Activated B cell treated with CpG ODN at 0.5 μM for 24 hours (primary cell): ENCODE data around the gene NECTIN3. TPM values are rescaled to one million over a fixed set of nuclear protein-coding genes. Genes with fewer than 3 reads are reported as not detected.

Experiments
- ATAC-seq: fragments of 200-7000 bp; cut with Tn5 transposase; one replicate; pipeline ENCODE4 v1.10.0; 2021; ENCODE audit warnings: low read depth, mild to moderate bottlenecking, moderate library complexity
- CTCF ChIA-PET: fragments of 350-600 bp; sonication (Branson Sonifier 250); formaldehyde crosslinking; loops from one replicate; lab custom pipeline; 2021; ENCODE audit warnings: antibody characterized with exemption; lab: Charles Lee
- POLR2A ChIA-PET: fragments of 350-600 bp; sonication (Branson Sonifier 250); formaldehyde crosslinking; loops from one replicate; lab custom pipeline; 2021; ENCODE audit warnings: antibody characterized with exemption; lab: Charles Lee
- DNase-seq: peaks from one replicate; pipeline ENCODE4 v3.0.0; 2022
- H3K27ac Mint-ChIP-seq: one replicate; pipeline ENCODE4 v1.8.0; 2020; ENCODE audit warnings: mixed read lengths
- H3K27me3 Mint-ChIP-seq: one replicate; pipeline ENCODE4 v1.8.0; 2021; ENCODE audit warnings: mixed read lengths
- H3K36me3 Mint-ChIP-seq: one replicate; pipeline ENCODE4 v1.8.0; 2021; ENCODE audit warnings: low read depth, mixed read lengths
- H3K4me1 Mint-ChIP-seq: one replicate; pipeline ENCODE4 v1.8.0; 2021; ENCODE audit warnings: mixed read lengths
- H3K4me3 Mint-ChIP-seq: one replicate; pipeline ENCODE4 v1.8.0; 2020; ENCODE audit warnings: mild to moderate bottlenecking, mixed read lengths
- H3K9me3 Mint-ChIP-seq: one replicate; pipeline ENCODE4 v1.8.0; 2020; ENCODE audit warnings: mixed read lengths
- intact Hi-C: fragments of 100-400 bp; cut with micrococcal nuclease; formaldehyde crosslinking; loops from one replicate; pipeline ENCODE4 v1.15.1; 2024
- total RNA-seq: library from RNA; stranded (reverse); gene quantifications from 2 replicates; pipeline ENCODE4 v1.2.3, GENCODE V29; 2022
- TF ChIP-seq, protein P1 (sequence below): fragments of 200-600 bp; IDR thresholded peaks from one replicate; pipeline ENCODE4 v1.8.0; 2022; ENCODE audit warnings: antibody characterized with exemption, mild to moderate bottlenecking

NECTIN3 gene
- total RNA-seq, 1 donor from 2014 or later: 0.71 TPM

DNA sequence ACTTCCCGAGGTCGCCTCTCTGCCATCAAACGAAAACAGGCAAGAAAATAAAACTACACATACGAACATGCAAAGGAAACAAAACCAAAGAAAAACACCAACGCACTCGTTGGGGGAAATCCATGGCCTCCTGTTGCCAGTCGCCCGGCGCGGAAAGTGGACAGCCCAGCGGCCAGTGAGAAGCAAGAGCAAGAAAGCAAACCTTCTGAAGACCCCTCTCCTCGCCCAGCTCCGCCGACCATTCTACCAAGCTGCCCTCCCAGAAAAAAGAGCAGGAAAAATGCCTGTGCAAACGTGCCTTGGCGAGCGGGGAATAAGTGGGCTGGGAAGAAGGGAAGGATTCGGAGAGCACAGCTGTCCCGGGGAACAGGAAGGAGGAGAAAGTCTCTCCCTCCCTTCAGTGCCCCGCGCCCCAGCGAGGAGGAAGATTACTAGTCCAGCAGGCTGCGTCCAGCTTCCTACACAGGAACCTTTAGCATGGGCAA, 802 bp upstream of the NECTIN3 start:
- Mint-ChIP-seq H3K4me3 (peak overlapping the region; percentile 90), H3K9me3 (no peaks in the 10 kb centered on the region), H3K4me1 (peaks cover 29% of the 10 kb centered on the region), H3K27me3 (peaks cover 45% of the 10 kb centered on the region), H3K36me3 (peaks cover 3% of the 10 kb centered on the region), H3K27ac (no peak overlapping the region)
- TF ChIP-seq, protein P1, sequence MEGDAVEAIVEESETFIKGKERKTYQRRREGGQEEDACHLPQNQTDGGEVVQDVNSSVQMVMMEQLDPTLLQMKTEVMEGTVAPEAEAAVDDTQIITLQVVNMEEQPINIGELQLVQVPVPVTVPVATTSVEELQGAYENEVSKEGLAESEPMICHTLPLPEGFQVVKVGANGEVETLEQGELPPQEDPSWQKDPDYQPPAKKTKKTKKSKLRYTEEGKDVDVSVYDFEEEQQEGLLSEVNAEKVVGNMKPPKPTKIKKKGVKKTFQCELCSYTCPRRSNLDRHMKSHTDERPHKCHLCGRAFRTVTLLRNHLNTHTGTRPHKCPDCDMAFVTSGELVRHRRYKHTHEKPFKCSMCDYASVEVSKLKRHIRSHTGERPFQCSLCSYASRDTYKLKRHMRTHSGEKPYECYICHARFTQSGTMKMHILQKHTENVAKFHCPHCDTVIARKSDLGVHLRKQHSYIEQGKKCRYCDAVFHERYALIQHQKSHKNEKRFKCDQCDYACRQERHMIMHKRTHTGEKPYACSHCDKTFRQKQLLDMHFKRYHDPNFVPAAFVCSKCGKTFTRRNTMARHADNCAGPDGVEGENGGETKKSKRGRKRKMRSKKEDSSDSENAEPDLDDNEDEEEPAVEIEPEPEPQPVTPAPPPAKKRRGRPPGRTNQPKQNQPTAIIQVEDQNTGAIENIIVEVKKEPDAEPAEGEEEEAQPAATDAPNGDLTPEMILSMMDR: no peak
- POLR2A ChIA-PET: no interaction called here
- DNase-seq (no peak), ATAC-seq (no peak)
- intact Hi-C loops: loop anchor here (2.0 to 10.0 kb wide), 4 partner anchors 468 to 906 kb away; partner anchors contain the start of gene ABHD10
- CTCF ChIA-PET: no interaction called here

DNA sequence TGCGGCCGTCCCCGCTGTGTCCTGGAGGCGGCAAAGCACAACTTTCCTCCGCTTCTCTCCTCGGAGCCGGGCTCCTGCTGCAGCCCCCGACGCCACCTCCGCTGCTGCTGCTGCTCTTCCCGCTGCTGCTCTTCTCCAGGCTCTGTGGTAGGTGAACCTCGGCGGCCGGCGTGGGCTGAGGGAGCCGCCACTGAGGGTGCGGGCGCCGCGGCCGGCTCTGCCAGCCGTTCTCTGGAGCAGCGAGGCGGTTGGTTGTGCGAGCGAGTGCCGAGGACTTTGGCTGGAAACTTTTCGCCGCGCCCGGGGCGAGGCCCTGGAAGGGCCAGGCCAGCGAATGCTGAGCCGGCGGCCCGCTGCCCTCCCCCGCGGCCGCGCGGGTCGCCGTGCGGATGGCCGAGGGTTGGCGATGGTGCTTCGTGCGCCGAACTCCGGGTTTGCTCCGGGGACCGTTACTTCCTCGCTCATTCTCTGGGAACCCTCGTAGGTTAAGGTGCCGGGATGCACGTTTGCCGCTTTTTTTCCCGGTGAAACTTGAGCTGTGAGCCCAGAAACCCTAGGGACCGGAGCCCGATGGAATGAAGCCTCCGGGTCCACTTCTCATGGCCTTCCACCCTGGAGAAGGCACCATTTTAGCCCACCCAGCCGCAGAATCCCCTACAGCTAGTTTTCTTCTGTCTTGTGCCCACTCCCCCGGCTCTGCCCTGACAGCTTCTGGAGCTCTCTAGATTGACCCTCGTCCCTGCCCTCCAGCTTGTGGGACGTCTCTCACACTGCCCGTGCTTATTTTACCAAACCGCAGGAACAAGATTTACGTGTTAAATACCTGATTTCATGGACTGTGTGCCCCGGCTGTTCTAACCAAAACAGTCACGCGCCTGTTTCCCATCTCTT, 660 bp downstream of the NECTIN3 start:
- Mint-ChIP-seq H3K9me3 (no peaks in the 10 kb centered on the region), H3K4me1 (peaks cover 29% of the 10 kb centered on the region), H3K27ac (no peak overlapping the region), H3K4me3 (peak overlapping the region; percentile 90), H3K36me3 (peaks cover 3% of the 10 kb centered on the region), H3K27me3 (peaks cover 47% of the 10 kb centered on the region)
- ChIA-PET CTCF (interaction anchor here (1.3 kb wide), 1 partner anchor 467 kb away, joined by 4 read pairs; no protein-coding TSS in a partner anchor), POLR2A (no interaction called here)
- TF ChIP-seq, protein P1: no peak
- intact Hi-C loops: loop anchor here (5.0 to 10.0 kb wide), 3 partner anchors 543 to 905 kb away; partner anchors contain the start of gene ABHD10
- DNase-seq: peak; percentile 23
- peak; percentile 12 for ATAC-seq

DNA sequence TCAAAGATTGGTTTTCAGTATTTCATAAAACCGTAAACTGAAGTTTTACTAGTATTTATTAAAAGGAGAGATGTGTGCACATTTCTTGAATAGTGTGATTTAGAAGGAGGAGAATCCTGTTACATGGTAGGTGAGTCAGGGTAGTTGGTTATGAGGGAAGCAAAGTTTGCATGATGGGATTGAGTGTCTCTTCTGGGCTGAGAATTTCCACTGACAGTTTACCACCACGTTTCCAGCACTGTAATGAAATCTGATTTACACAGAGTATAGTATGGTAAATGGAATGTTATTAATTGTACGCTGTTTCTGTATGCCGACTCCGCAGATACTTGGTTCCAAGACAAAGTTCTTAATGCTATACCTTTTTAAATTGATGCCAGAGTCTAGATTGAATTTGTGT, 1.6 kb downstream of the NECTIN3 start:
- Mint-ChIP-seq H3K4me1 (peaks cover 29% of the 10 kb centered on the region), H3K36me3 (peaks cover 3% of the 10 kb centered on the region), H3K9me3 (no peaks in the 10 kb centered on the region), H3K27me3 (peaks cover 51% of the 10 kb centered on the region), H3K27ac (no peak overlapping the region), H3K4me3 (peak overlapping the region; percentile 90)
- ChIA-PET POLR2A (no interaction called here), CTCF (interaction anchor here (1.3 kb wide), 1 partner anchor 466 kb away, joined by 4 read pairs; no protein-coding TSS in a partner anchor)
- intact Hi-C loops: loop anchor here (5.0 to 10.0 kb wide), 3 partner anchors 542 to 904 kb away; partner anchors contain the start of gene ABHD10
- TF ChIP-seq, protein P1: no peak
- no peak for ATAC-seq
- DNase-seq: no peak

DNA sequence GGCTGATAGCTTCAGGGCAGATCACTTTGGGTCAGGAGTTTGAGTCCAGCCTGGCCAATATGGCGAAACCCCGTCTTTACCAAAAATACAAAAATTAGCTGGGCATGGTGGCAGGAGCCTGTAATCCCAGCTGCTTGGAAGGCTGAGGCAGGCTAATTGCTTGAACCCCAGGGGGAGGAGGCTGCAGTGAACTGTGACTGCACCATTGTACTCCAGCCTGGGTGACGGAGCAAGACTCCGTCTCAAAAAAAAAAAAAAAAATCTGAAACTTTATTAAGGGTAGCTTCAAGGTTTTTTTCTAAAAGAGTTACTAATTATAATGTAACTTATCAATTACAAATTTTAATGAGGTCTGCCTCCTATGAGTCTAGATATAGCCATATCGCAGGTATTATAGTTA, 5.1 kb downstream of the NECTIN3 start:
- no peak for DNase-seq
- Mint-ChIP-seq H3K27me3 (peaks cover 40% of the 10 kb centered on the region), H3K9me3 (no peaks in the 10 kb centered on the region), H3K4me1 (peaks cover 14% of the 10 kb centered on the region), H3K27ac (no peak overlapping the region), H3K36me3 (no peaks in the 10 kb centered on the region), H3K4me3 (no peak overlapping the region)
- ChIA-PET CTCF (no interaction called here), POLR2A (no interaction called here)
- intact Hi-C loops: loop anchor here (10.0 kb wide), 2 partner anchors 538 to 788 kb away; no protein-coding TSS in a partner anchor
- TF ChIP-seq, protein P1: no peak
- no peak for ATAC-seq

DNA sequence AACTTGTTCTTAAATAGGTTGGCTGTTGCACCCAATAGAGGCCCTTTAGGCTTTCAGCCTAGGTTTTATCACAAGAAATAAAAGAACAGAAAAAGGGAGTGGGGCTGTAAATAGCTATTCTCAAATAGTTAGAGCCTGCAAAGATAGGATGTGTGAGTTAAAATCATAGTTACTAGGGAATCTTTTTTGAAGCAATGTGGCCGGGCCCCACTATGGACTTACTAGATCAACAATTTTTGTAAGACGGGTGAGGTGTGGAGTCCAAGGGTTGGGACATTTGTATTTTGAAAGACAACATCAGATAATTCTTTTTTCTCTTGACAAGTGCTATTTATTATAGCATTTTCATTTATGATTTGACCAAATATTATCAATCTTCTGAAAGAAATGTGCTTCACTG, 5.8 kb downstream of the NECTIN3 start:
- Mint-ChIP-seq H3K4me3 (no peak overlapping the region), H3K9me3 (no peaks in the 10 kb centered on the region), H3K4me1 (peaks cover 12% of the 10 kb centered on the region), H3K27ac (no peak overlapping the region), H3K36me3 (no peaks in the 10 kb centered on the region), H3K27me3 (peaks cover 40% of the 10 kb centered on the region)
- ChIA-PET CTCF (no interaction called here), POLR2A (no interaction called here)
- ATAC-seq (no peak), DNase-seq (no peak)
- intact Hi-C loops: loop anchor here (10.0 kb wide), 2 partner anchors 537 to 787 kb away; no protein-coding TSS in a partner anchor
- TF ChIP-seq, protein P1: no peak
